Smooth muscle cell of the brain vasculature (primary cell): ENCODE measurements around the gene FARP2.
"Not testable (repeated sequence)": the region's sequence is repeated elsewhere in the genome, so short reads cannot be mapped to it uniquely, and the experiment has no call there.

Experiments used
- DNase-seq: peaks from one replicate; pipeline ENCODE4 v3.0.0-alpha.2; 2012; ENCODE audit warnings: low read depth, low spot score

Gene FARP2, protein sequence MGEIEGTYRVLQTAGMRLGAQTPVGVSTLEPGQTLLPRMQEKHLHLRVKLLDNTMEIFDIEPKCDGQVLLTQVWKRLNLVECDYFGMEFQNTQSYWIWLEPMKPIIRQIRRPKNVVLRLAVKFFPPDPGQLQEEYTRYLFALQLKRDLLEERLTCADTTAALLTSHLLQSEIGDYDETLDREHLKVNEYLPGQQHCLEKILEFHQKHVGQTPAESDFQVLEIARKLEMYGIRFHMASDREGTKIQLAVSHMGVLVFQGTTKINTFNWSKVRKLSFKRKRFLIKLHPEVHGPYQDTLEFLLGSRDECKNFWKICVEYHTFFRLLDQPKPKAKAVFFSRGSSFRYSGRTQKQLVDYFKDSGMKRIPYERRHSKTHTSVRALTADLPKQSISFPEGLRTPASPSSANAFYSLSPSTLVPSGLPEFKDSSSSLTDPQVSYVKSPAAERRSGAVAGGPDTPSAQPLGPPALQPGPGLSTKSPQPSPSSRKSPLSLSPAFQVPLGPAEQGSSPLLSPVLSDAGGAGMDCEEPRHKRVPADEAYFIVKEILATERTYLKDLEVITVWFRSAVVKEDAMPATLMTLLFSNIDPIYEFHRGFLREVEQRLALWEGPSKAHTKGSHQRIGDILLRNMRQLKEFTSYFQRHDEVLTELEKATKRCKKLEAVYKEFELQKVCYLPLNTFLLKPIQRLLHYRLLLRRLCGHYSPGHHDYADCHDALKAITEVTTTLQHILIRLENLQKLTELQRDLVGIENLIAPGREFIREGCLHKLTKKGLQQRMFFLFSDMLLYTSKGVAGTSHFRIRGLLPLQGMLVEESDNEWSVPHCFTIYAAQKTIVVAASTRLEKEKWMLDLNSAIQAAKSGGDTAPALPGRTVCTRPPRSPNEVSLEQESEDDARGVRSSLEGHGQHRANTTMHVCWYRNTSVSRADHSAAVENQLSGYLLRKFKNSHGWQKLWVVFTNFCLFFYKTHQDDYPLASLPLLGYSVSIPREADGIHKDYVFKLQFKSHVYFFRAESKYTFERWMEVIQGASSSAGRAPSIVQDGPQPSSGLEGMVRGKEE

DNA sequence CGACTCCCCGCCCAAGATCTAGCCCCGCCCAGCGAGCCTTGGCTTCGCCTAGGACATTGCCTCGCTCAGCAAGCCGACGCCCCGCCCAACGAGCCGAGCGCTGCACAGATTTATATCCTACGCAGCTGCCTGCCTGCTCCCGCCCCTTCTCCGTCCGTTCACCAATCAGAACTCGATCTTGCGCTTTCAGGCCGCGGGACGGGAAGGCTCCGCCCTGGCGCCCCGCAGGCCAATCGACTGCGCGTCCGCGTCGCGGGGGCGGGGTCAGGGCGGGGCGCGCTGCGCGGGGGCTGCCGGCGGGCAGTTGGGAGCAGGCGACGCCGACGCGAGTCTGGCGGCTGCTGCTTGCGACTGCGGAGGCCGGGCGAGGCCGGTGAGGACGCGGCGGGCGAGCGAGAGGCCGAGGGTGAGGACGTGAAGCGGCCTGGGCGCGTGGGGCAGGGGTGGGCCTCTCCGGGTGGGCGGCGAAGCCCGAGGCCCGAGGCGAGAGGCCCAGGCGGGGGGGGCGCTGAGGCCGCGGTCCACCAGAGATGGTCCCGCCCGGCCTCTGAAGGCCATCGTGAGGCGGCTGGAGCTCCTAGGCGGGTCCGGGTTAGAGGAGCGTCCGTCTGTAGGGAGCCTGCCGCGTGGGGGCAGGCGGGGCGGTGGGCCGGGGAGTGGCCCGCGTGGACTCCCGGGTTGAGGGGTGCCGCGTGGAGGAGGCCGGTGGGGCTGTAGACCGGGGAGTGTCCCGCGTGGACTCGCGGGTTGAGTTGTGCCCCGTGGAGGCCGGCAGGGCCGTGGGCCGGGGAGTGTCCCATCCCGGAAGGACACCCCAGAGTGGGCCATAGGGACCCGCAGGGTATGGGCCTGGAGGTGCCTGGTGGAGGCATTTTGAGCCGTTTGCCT lies at the start of gene FARP2:
Gene FARP2, plus strand, starts transcription at position 303 of the 888 bp plus-strand sequence. CDS start 16,823 bp downstream, outside the sequence.
- peak; percentile 98 for DNase-seq

DNA sequence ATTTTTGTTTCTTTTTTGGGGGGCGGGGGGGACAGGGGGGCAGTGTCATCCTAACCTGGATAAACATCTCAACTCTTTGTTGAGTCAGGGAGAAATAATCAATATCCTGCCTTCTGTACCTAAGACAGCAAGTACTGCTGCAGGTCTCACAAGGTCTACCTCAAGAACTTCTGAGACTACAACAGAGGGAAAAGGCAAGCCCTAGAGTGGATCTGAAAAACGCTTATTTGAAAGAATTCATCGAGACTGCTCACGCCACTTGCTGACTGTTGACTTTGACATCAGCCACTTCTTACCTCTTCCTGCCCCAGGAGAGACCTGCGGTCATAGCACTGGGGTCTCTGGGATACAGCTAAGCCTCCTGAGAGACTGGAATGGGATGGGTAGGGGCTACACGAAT lies 49.0 kb upstream of the FARP2 start:
- no peak for DNase-seq

DNA sequence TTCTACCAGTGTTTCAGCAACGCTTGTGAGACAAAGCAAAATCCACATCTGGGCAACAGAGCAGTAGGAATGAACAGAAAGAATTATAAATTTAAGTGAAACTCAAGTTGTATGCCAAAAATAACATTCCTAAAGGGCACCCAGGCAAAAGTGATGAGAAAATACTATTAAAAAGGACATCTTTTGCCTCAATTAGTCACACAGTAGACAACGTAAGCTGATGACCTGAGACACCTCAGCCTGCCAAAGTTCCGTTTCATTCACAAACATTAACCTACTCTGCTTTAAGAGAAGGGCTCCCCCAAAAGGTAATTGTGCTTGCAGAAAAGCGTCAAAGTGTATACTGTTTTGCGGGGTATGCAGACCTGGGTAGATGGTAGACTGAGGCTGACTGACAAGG lies 47.8 kb upstream of the FARP2 start:
- DNase-seq = no peak

DNA sequence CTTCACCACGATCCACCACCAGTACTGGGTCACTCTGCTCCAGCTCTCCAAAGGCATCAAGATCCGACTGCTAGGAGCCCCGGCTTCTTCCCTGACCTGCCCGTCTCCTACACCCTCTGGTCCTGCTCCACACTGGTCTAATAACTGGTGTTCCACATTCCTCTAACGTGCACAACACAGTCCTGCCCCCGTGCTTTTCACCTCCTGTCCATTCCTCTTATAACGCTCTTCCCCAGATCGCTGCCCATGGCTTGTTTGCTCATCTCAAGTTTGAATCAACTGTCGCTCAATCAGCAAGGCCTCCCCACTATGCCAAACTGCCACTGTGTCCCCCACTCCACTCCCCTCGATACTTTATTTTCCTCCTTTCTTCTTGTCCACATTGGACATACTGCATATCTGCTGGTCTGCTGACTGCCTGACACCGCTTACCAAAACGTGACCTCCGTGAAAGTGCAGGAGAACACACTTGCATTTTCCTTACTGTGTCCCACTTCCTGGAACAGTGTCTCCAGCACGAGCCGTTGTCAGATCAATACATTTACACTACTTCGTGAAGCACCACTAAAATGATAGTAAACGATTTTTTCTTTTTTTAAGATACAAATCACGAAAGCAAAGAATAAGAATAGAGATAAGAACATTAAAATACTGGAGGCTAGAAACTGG lies 47.1 kb upstream of the FARP2 start:
- no peak for DNase-seq

DNA sequence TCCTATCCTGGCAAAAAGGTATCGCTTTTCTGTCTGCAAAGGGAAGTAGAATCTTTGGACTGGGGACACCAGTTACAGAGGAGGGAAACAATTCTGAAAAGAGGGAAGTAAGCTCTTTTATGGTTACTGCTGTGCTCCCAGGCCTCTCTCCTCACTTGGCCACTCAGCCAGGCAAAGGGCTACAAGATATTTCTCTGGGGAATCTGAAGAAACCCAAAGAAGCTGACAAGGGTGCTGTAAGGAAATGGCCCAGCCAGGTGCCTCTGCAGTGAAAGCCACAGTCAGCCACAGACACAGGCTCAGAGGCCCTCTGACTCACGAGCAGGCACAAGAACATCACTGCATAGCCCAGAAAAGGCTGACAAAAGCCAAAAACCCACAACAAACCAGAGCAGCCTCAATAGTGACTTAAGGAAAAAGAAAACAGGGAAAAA lies 46.4 kb upstream of the FARP2 start:
- no peak for DNase-seq

DNA sequence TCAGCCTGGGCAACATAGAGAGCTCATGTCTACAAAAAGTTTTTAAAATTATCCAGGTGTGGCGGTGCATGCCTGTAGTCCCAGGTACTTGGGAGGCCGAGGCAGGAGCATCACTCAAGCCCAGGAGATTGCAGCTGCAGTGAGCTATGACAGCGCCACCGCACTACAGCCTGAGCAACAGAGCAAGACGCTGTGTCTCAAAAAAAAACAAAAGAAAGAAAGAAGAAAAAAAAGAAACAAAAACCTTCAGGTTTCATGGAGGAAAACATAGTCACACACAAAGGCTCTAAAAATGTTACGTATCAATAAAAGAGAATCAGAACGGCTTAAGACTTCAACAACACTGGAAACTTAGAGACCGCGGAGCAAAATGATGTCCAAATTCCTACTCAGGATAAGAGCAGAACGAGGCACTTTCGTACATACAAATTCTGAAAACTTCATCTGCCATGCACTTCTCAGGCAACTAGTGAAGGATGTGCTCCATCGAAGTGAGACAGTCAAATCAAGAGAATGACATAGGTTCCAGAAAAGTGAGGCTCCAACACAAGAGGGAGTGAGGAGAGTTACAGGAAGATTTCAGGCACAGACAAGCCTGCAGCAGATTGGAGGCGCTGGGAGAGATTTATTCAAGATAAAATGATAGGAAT lies 45.0 kb upstream of the FARP2 start:
- no peak for DNase-seq

DNA sequence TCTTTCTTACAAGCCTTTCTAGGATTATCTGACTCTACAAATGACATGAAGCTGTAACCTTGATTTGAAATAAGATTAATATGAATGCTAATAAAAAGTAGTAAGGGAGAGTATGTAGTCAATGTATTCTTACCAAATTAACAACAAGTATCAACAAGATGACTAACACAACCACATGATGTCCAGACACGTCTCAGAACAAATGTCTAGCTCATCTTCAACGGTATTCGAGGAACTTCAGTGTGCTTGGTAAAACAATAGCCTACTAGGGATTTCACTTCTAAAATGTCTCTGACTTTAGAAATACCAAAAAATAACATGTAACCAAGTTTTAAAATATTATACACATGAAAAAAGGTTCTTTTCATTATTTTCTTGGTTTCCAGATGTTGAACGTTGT lies 44.0 kb upstream of the FARP2 start:
- DNase-seq = no peak

DNA sequence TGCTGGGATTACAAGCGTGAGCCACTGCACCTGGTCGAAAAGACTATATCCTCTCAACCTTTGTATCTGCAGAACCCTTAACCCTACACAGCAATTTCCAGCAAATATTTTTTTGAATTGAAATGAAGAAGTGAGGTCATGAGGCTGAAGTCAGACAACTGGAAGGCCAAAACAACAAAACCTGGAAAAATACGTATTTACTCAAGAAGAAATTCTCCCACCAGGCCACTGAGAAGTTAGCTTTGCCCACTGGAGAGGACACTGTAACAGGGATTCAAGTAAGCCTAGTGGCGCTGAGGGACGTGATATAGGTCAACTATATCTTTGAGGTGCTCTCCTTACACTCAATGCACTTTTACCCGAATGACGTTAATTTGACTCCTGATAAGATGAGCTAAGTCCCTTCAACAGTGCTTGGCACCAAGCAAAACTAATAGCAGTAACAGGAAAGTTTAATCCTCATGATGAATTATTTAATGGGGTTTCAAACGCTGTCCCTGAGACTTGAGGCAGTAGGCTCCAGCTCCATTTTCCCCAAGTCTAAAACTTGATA lies 42.5 kb upstream of the FARP2 start:
- DNase-seq = no peak

DNA sequence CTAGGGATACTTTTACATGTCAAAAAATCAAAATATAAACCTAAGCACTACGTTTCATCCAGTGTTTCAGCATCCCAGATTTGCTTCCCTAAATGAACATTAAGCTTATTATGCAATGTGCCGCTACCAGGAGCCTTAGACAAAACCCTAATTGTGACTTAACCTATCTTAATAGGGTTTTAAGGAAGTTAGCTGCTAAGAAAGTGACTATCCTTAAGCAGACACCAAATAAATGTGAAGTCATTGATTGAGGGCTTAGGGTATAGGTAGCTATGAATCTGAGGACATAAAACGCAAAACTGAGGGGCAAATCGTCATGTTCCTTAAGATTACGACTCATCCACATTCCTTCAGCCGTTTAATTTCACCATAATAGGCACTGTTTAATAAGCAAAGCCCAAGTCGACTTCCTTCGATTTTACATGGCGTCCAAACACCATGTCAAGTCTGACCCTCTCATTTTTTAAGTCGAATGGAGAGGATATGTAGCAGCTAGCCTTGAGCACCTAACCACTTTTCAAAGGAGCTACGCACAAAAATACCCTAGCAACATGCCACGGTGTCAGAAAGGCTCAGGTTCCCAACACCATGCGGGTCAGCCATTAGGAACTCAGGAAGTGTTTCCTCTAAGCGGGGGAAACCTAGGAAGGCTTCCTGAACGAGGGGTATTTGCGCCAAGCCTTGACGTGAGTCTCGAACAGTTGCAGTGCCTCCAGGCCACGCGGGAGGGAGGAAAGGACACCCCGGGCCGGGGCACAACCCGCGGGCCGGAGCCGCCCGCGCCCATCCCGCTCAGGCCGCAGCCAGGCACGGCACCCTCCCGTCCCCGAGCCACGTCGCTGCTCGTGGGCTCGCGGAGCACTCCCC lies 41.6 kb upstream of the FARP2 start:
- DNase-seq = no peak

DNA sequence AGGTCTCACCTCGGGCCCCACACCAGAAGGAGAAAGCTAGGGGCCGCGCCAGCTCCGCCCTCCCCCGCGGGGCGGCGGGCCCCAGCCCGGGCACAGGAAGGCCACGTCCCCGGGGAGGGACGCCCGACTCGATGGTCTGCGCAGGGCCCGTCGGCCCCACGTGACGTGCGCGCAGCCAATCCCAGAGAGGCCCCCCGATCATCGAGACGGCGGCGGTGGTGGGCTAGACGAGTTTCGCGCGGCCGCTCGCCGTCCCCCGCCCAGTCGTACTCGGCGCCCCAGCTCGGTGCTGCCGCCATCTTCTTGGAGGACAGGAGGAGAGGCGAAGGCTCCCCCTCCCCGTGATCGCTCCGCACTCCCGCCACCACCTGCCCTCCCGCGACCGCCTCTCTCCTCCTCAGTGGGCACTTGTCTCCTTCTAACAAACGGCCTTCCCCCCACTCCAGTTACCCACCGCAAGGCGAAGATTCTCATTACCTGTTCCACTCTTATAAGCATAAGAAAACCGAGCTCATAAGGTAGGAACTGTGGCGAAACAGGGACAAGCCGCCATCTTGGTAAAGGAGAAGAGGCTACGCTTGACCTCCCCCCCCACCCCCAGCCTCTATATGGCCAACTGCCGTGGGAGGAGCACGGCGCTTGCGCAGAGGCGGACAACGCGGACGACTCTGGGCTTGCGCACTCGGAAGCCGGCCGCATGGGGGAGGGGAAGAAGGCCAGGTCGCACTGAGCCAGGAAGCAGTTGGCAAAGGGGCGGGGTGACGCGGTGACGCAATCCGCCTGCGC lies 40.8 kb upstream of the FARP2 start, which contains the start of gene HDLBP:
Gene HDLBP, minus strand, starts transcription at position 580 of the 786 bp plus-strand sequence. CDS start 48,803 bp downstream, outside the sequence.
- DNase-seq = peak; percentile 98

DNA sequence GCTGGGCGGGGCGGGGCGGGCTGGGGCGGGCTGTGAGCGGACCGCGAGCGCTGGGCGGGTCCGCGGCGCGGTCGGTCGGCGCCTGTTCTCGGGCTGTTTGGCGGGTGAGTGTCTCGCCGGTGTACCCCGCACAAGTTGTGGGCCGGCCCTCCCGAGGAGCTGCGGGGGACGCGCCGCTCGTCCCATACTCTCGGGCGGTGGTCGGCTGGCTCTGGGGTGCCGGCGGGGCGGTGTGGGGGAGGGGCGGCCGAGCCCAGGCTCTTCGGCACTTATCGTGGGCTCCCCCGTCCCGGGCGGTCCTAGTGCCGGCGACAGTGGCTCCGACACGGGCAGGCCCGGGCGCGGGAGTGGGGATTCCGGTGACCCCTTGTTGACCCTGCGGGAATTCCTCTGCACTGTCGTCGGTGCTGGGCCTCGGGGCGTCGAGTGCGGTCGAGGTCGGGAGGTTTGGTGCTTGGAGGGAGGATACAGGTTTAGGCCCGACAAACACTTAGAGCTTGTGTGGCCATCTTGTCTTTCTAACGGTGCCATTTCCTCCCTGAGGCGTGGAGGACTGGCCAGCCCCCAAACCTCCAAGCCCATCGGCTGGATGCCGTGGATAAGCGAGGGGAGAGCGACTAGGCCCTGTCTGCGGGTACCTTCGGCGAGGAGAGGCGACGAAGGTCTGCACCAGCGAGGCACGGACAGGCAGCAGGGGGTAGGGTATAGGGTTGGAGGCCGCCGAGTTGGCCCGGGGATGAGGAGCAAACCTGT lies 40.0 kb upstream of the FARP2 start, which contains the start of gene SEPTIN2:
Gene SEPTIN2, plus strand, starts transcription at position 47 of the 753 bp plus-strand sequence. CDS start 8,308 bp downstream, outside the sequence.
- DNase-seq = no peak

DNA sequence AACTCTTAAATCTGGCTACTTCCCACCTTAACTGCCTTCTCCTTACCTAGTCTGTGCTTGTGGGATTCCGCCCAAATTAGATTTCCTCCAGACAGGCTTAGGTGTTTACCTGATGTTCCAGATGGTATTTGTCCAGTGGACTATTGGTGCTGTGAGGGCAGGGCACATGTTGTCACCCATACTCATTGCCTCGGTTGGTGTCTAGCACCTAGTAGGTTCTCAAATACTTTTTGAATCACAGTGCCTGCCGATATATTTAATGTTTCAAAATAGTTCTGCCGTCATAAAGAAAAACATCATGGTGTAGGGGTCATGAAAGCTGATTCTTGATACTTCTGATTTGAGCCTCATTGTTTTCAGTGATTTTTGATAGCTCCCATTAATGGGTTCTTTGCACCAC lies 39.3 kb upstream of the FARP2 start:
- DNase-seq = no peak

DNA sequence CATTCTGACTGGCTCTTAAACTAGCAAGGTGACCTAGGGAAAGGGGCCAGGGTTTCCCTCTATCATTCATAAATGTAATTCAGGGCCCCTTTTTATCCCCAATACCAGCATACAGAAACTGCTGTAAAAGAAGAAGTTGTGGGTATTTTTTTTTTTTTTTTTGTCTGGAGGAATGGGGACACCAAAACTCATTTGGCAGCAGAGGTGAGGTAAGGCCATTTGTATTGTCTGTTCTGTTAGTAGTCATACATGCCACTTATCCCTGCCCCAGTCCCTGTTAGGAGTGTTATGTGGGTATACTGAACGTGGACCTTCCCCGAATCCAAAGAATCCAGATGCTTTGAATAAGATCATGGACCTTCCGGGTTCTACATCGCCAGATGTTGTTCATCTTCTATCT lies 38.7 kb upstream of the FARP2 start:
- no peak for DNase-seq

DNA sequence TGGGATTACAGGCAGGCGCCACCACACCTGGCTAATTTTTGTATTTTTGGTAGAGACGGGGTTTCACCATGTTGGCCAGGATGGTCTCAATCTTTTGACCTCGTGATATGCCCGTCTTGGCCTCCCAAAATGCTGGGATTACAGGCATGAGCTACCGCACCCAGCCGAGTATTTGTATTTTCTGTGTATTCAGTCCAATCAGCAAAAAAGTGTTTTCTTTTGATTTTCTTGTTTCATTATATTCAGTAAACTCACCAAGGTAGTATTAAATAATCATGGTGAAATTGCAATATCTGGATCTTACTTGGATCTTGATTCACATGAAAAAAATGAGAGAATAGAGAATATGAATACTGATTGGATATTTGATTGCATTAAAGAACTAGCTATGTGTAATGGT lies 37.3 kb upstream of the FARP2 start:
- DNase-seq = not testable (repeated sequence)

DNA sequence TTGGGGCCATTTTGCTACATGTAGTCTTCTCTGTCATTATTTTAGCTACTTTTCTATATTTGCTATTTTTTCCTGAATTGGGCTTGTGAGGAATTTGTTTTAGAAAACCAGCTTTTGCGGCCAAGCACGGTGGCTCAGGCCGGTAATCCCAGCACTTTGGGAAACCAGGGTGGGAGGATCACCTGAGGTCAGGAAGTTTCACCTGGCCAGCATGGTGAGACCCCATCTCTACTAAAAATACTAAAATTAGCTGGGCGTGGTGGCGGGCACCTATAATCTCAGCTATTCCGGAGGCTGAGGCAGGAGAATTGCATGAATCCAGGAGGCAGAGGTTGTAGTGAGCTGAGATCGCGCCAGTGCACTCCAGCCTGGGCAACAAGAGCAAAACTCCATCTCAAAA lies 35.7 kb upstream of the FARP2 start:
- no peak for DNase-seq

DNA sequence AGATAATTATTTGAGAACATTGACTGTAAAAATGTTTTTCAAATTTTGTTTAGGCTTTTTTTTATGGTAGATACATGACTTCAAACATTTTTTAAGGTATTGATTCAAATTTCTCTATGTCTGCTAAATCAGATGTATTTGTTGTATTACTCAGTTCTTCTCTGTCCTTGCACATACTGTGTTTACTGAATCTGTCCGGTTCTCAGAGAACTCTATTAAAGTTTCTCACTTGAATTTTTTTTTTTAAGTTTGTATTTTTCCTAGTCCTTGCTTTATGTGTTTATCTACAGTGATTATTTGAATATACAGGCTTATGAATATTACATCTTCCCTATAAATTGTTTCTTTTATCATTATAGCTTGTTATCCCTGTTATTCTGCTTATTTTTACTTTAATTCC lies 35.1 kb upstream of the FARP2 start:
- no peak for DNase-seq

DNA sequence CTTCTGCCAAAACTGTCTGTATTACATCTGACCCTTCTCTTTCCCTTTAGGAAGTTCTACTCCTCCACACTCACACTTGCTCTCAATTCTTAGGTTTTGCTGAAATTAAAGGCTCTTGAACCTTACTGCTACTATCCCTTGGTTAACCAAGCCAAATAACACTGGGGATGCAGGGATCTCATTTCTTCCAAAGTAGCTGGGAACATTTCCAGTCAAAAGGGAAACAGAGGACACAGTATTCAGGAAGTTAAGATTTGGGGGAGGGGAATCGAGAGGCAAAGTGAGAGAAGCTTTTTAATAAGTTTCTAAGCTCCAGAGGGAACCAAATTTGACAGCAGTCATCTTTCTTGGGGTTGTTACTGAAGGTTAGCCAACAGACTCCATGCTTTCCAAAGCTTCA lies 34.2 kb upstream of the FARP2 start:
- DNase-seq = no peak
